ENCODE results near the gene SYNPR.

- TF ChIP-seq CTCF (IDR thresholded peaks at IDR 0.05) (no peak), EP300 (IDR thresholded peaks at IDR 0.05) (no peak)
Measured at GRCh38 chr3:63354160-63354559, 76.1 kb downstream of the SYNPR start.
